Urinary bladder (tissue), 4 donors: ENCODE data around the gene ATP11A. TPM values are rescaled to one million over a fixed set of nuclear protein-coding genes. Genes with fewer than 3 reads are reported as not detected.

ENCODE experiments used
- DNase-seq: peaks from one replicate; pipeline ENCODE4 v3.0.0-alpha.2; 2015; ENCODE audit errors: extremely low spot score
- H3K27ac ChIP-seq: one replicate; pipeline ENCODE4 v1.5.1; 2013; ENCODE audit warnings: low read depth, mild to moderate bottlenecking, moderate library complexity
- H3K36me3 ChIP-seq: one replicate; pipeline ENCODE4 v1.6.1; 2013; ENCODE audit warnings: mild to moderate bottlenecking, moderate library complexity; ENCODE audit not compliant: insufficient read depth
- H3K4me1 ChIP-seq: one replicate; pipeline ENCODE4 v1.6.1; 2013; ENCODE audit warnings: mild to moderate bottlenecking, moderate library complexity; ENCODE audit not compliant: insufficient read depth
- H3K4me3 ChIP-seq: one replicate; pipeline ENCODE4 v1.5.1; 2013; ENCODE audit warnings: low read depth, low read length
- WGBS: extraction: QIAGEN DNeasy Blood & Tissue Kit; methylation state at CpG from one replicate; pipeline ENCODE4 v1.1.7; 2013; 5-methylcytosine and 5-hydroxymethylcytosine counted together
- polyA plus RNA-seq: library from polyadenylated mRNA; stranded (reverse); fragments of 200-250 nt; gene quantifications from one replicate; pipeline ENCODE4 v1.2.3, GENCODE V29; 2013
- total RNA-seq: library from RNA; depleted of rRNA; stranded (reverse); fragments of >200 nt; gene quantifications from one replicate; pipeline ENCODE4 v1.2.3, GENCODE V29; 2014
- donor health status: healthy with polysubstance abuse.
- donor health status: healthy.

Gene ATP11A
- total and polyA plus RNA-seq, 2 donors = 11.4 to 26.2 TPM

GRCh38 chr13:112825071-112825470 lies 135.2 kb downstream of the ATP11A start:
- H3K36me3 ChIP-seq = no peaks in the 10 kb centered on the region
- no peak for DNase-seq
- no peak overlapping the region for H3K27ac ChIP-seq
- H3K4me3 ChIP-seq = no peak overlapping the region
- WGBS = 88% methylated on average over 11 of the region's 11 CpGs
- H3K4me1 ChIP-seq = no peaks in the 10 kb centered on the region

GRCh38 chr13:112825875-112826274 lies 136.0 kb downstream of the ATP11A start:
- DNase-seq = no peak
- H3K36me3 ChIP-seq = no peaks in the 10 kb centered on the region
- WGBS = 97% methylated on average over 6 of the region's 6 CpGs

DNA sequence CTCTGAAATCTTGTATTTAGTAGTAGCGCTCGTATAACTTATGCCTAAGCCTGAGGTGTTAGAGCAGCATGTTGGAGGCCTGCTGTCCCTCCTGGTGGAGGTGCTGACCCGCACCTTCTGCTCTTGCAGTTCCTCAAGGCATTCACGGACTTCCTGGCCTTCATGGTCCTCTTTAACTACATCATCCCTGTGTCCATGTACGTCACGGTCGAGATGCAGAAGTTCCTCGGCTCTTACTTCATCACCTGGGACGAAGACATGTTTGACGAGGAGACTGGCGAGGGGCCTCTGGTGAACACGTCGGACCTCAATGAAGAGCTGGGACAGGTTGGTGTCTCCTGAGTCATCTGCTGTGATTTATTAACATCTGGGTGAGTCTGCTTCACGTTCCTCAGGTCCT lies 136.7 kb downstream of the ATP11A start:
- H3K27ac ChIP-seq = no peak overlapping the region
- no peak for DNase-seq
- H3K4me3 ChIP-seq = no peak overlapping the region
- WGBS = 93% methylated on average over 14 of the region's 14 CpGs
- H3K4me1 ChIP-seq = no peaks in the 10 kb centered on the region
- no peaks in the 10 kb centered on the region for H3K36me3 ChIP-seq

More at GRCh38 chr13:112825875-112826274, 136.0 kb downstream of the ATP11A start:
- no peak overlapping the region for H3K4me3 ChIP-seq
- H3K4me1 ChIP-seq = no peaks in the 10 kb centered on the region
- H3K27ac ChIP-seq = no peak overlapping the region

GRCh38 chr13:112828082-112828699 lies 138.4 kb downstream of the ATP11A start:
- no peaks in the 10 kb centered on the region for H3K4me1 ChIP-seq
- 90% methylated on average over 19 of the region's 19 CpGs for WGBS
- no peak overlapping the region for H3K4me3 ChIP-seq
- no peak overlapping the region for H3K27ac ChIP-seq
- DNase-seq = no peak
- no peaks in the 10 kb centered on the region for H3K36me3 ChIP-seq

GRCh38 chr13:112828756-112829155 lies 138.9 kb downstream of the ATP11A start:
- Histone ChIP-seq H3K27ac (no peak overlapping the region), H3K4me3 (no peak overlapping the region), H3K4me1 (no peaks in the 10 kb centered on the region), H3K36me3 (no peaks in the 10 kb centered on the region)
- 96% methylated on average over 15 of the region's 15 CpGs for WGBS
- DNase-seq = no peak

DNA sequence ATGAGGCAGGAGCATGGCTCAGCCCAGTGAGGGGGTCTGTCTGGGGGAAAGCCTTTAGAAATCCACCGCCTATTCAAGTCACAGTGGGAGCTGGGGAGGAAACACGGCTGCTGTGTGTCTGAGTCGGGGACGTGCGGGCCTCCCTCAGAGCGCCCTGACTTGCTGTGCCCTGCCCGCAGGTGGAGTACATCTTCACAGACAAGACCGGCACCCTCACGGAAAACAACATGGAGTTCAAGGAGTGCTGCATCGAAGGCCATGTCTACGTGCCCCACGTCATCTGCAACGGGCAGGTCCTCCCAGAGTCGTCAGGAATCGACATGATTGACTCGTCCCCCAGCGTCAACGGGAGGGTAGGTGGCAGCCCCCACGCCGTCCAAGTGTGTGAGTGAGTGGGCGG lies 141.4 kb downstream of the ATP11A start:
- DNase-seq = no peak
- H3K36me3 ChIP-seq = no peaks in the 10 kb centered on the region
- no peak overlapping the region for H3K27ac ChIP-seq
- H3K4me1 ChIP-seq = no peaks in the 10 kb centered on the region
- H3K4me3 ChIP-seq = no peak overlapping the region
- WGBS = 94% methylated on average over 21 of the region's 21 CpGs

DNA sequence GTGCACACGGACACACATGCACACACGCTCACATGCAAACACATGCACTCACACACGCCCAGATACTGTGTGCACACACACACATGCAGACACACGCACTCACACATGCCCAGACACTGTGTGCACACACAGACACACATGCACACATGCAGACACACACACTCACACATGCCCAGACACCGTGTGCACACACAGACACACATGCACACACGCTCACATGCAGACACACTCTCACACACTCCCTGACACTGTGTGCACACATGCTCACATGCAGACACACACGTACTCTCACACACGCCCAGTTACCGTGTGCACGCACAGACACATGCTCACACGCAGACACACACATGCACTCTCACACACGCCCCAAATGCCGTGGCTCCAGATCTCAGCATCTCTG lies 142.0 kb downstream of the ATP11A start:
- DNase-seq = no peak
- Histone ChIP-seq H3K4me3 (no peak overlapping the region), H3K36me3 (no peaks in the 10 kb centered on the region), H3K27ac (no peak overlapping the region), H3K4me1 (no peaks in the 10 kb centered on the region)
- 93% methylated on average over 13 of the region's 13 CpGs for WGBS

GRCh38 chr13:112832811-112833210 lies 143.0 kb downstream of the ATP11A start:
- Histone ChIP-seq H3K4me3 (no peak overlapping the region), H3K4me1 (no peaks in the 10 kb centered on the region), H3K36me3 (no peaks in the 10 kb centered on the region), H3K27ac (no peak overlapping the region)
- DNase-seq = no peak
- WGBS = 98% methylated on average over 23 of the region's 23 CpGs

DNA sequence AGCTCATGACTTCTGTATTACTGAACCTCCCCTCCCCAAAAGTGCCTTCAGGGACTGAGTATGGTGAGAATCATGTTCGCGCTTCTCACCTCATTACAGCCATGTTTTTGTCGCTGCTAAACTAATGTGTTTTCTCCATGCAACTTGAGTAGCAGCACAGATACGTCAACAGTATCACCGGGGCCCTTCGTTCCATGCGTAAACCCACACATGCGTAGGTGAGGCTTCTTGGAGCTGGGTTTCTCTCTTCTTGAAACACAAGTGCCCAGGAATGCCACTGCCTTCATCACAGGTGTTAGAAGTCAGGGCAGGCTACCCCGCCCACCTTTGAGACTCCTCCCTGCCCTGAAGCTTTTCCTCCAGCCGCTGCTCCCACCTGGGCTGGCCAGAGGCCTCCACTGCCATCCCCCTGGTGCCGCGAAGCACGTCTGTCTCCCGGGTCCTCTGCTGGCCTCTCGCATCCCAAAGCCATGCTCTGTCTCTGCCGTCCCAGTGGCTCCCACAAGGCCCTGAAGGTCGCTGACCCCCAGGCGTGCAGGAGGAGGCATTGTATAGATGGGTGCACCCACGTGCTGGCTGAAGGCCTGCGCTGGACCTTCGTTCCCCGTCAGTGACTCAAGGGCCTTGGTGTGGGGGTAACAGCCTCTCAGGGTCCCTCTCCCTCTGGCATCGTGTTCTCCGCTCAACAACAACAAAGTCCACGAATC lies 143.9 kb downstream of the ATP11A start:
- no peak overlapping the region for H3K4me3 ChIP-seq
- 96% methylated on average over 25 of the region's 25 CpGs for WGBS
- no peaks in the 10 kb centered on the region for H3K4me1 ChIP-seq
- DNase-seq = no peak
- H3K36me3 ChIP-seq = no peaks in the 10 kb centered on the region
- H3K27ac ChIP-seq = no peak overlapping the region

- H3K4me3 ChIP-seq = no peak overlapping the region
- no peaks in the 10 kb centered on the region for H3K36me3 ChIP-seq
- no peak for DNase-seq
- 93% methylated on average over 16 of the region's 16 CpGs for WGBS
- H3K4me1 ChIP-seq = no peaks in the 10 kb centered on the region
- no peak overlapping the region for H3K27ac ChIP-seq
Measured at GRCh38 chr13:112835344-112835743, 145.5 kb downstream of the ATP11A start.

DNA sequence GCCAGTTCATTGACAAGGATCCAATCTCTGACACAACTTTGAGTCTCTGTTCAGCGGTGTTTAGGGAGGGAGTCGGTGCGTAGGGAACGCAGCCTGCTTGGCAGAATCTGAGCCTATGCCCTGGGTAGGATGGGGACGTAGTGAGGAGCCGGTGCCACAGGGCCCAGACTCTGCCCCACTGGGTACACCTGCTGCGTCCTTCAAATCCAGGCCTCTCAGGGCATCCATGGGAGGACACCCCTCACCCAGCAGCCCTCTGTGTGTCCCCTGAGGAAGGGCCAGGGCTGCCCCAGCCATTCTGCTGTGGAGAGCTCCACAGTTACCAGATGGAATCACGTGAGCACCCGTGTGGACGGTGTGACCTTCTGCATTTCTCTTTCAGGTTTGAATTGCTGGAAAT lies 146.0 kb downstream of the ATP11A start:
- Histone ChIP-seq H3K4me1 (no peaks in the 10 kb centered on the region), H3K4me3 (no peak overlapping the region), H3K27ac (no peak overlapping the region), H3K36me3 (no peaks in the 10 kb centered on the region)
- DNase-seq = no peak
- 86% methylated on average over 10 of the region's 10 CpGs for WGBS

- Histone ChIP-seq H3K4me3 (no peak overlapping the region), H3K4me1 (no peaks in the 10 kb centered on the region), H3K27ac (no peak overlapping the region), H3K36me3 (no peaks in the 10 kb centered on the region)
- no peak for DNase-seq
- 90% methylated on average over 12 of the region's 12 CpGs for WGBS
Measured at GRCh38 chr13:112836940-112837339, 147.1 kb downstream of the ATP11A start.

- H3K4me3 ChIP-seq = no peak overlapping the region
- H3K4me1 ChIP-seq = no peaks in the 10 kb centered on the region
- no peaks in the 10 kb centered on the region for H3K36me3 ChIP-seq
- H3K27ac ChIP-seq = no peak overlapping the region
- 69% methylated on average over 26 of the region's 26 CpGs for WGBS
- no peak for DNase-seq
Measured at GRCh38 chr13:112837371-112838037, 147.7 kb downstream of the ATP11A start.
